Measurements from ENCODE around the gene ATR.
"Not testable (repeated sequence)": the region's sequence is repeated elsewhere in the genome, so short reads cannot be mapped to it uniquely, and the experiment has no call there.

The ATR gene

DNA sequence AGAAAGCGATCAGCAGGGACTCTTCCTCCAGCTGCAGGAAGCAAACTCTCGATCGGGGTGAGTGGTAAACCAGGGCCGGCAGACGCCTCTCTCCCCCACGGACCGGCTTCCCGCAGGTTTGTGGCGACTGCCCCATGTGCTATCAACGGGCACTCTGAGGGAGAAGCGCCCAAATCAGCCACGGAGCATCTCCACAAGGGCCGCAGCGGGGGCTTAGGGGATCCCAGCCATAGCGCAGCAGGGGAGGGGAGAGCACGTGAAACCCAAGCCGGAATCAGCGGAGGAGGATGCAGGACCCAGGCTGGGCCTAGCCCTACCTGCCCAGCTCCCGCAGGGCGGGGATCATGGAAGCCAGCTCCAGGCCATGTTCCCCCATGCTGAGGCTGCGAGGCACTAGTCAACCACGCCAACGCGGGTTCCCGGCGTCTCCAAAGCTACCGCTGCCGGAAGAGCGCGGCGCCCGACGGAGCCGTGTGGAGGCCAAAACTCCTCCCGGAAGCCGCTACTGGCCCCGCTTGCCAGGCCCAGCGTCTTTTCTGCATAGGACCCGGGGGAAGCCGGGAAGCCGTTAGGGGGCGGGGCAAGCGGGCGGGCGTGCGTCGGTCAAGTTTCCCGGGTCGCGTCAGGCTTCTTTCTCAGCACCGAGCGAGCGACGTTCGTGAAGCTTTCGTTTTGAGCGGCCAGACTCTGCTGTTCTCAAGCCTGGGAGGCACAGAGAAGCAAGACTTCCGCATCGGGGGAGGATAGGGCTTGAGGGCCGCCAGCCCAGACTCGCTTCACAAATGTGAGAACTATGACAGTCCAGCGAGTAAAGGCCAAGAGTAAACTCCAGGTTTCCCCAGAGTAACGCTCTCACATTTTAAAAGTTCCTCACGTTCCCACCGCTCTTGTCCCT lies at the start of gene ATR:
ATR (minus strand) TSS at position 405 of the 895 bp plus-strand sequence; CDS start at position 376, 29 bp downstream.
- DNase-seq = peak; percentile 90

- no peak for DNase-seq
Observed at GRCh38 chr3:142626971-142627370, 48.4 kb upstream of the ATR start.

DNA sequence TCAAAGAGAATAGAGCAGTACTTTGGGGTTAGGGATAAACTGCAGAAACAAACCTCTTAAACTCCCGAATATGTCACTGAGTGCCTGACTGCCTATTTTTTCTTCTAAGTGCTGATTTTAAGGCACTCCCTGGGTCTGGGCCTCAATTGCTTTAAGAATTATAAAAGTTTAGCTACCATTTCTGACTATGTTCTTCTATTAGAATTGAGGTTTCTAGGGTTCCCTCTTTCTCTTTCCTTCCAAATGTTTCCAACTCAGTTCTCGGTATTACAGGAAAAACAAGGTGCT lies 46.6 kb upstream of the ATR start:
- DNase-seq = no peak

- no peak for DNase-seq
Observed at GRCh38 chr3:142624341-142625152, 46.0 kb upstream of the ATR start.

GRCh38 chr3:142623194-142623593 lies 44.7 kb upstream of the ATR start:
- no peak for DNase-seq

GRCh38 chr3:142622405-142622804 lies 43.9 kb upstream of the ATR start:
- DNase-seq = no peak

DNA sequence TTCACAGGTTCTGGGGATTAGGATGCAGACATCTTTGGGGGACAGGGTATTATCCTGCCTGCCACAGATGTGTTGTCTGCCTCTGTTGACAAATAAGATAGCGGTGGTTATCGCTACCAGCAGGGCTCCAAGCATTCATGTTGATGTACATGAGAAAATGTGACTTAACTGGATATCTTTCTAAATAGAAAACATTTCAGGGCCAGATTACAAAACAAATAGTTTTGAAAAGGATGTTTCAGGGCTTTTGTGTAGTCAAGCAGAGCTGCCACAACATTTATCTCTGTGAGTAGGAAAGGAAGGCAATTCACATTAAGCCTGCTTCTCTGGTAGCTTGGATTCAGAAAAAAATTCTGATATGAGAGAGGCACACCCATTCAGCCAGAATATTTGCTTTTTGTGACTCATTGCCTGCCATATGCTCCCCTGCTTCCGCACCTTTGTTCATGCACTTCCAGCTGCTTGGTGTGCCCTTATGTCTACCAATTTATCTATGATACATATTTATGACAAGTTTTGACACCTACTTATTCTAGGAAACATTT lies 40.5 kb upstream of the ATR start:
- peak; percentile 93 for DNase-seq

- no peak for DNase-seq
Observed at GRCh38 chr3:142615171-142615570, 36.6 kb upstream of the ATR start.

DNA sequence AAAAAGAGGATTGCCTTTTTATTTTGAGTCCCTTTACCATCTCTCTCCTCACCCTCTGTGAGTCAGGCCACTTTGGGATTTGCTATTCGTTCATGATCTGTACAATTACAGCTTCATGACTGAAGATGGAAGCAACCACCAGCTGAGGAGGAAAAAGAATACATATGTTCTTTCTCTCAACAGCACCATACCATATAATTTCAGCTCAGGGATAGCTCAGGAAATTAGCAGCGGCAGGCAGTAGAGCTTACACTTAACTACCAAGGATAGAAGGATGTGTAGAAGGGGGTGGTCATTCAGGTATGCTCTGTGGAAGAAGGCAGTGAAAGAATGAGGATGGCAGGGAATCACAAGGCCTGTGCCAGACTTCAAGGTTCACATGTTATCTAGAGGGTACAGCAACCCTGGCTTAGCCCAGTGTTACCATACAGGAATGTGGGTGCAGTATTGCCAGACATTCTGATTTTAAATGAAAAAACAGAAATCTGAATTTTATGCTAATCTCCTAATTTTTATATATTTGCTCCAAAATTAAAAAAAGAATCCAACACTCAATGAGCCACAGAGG lies 35.6 kb upstream of the ATR start:
- DNase-seq = no peak

- no peak for DNase-seq
Observed at GRCh38 chr3:142613491-142613890, 35.0 kb upstream of the ATR start.

DNA sequence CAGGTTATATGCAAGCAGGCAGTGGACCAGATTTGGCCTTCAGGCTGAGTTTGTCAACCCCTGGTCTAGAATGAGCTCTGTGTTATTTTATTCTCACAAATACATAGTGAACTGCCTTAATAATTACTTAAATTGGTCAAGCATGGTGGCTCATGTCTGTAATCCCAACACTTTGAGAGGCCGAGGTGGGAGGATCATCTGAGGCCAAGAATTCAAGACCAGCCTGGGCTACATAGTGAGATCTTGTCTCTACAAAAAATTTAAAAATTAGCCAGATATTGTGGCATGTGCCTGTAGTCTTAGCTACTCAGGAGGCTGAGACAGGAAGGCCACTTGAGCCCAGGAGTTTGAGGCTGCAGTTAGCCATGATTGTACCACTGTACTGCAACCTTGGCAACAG lies 32.7 kb upstream of the ATR start:
- no peak for DNase-seq

DNA sequence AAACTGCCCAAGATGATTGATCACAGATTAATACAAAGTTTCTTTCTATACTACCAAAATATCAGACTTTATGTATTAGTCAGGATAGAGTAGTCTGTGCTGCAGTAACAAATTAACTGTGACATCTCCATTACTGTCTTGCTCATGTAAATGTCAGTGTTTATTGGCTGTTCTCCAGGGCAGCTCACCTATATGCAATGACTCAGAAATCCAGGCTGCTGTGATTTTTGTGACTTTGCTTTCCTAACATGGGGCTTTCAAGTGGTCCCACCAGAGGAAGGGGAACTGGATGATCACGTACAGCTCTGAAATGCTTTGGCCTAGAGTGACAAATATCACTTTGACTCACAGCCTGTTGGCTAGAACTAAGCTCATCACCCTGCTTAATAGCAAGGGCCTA lies 30.6 kb upstream of the ATR start:
- DNase-seq = no peak

- DNase-seq = no peak
Observed at GRCh38 chr3:142608631-142609030, 30.1 kb upstream of the ATR start.

- no peak for DNase-seq
Observed at GRCh38 chr3:142604940-142605339, 26.4 kb upstream of the ATR start.

DNA sequence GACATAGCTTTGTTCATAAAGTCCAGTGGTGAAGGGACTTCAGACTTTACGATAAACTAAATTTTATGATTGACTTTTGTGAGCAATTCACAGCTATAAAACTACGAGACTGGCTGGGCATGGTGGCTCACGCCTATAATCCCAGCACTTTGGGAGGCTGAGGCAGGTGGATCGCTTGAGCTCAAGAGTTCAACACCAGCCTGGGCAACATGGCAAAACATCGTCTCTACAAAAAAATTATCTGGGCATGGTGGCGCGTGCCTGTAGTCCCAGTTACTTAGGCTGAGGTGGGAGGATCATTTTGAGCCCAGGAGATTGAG lies 24.8 kb upstream of the ATR start:
- not testable (repeated sequence) for DNase-seq

DNA sequence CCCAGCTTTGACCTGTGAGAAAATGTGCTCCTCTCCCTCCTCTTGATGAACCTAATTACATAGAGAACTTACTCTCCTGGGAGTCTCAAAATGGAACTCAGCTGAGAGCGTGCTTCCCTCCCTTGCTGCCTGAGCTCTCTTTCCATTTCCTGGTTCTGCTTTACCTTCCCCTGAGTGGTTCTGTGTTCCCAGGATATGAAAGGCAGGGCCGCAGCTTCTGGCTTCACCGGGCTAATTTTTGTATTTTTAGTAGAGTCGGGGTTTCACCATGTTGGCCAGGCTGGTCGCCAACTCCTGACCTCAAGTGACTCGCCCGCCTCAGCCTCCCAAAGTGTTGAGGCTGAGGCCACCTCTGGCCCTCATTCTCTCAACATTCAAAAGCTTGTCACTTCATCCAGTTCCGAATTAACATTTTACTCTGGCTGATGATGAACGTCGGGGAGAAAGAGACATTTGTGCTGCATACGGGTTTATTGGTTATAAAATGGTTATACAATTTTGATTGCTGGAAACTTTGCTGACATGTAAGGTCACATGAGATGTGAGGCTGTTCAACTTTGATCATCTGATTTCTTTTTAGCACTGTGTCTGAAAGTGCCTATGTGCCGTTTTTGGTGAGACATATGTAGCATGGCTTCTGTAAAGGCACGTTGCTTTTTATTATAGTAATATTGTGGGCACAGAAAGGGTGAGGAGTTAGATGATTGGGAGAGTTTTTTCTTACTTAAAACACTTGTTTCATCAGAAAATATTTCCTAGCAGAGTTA lies 24.3 kb upstream of the ATR start:
- no peak for DNase-seq

DNA sequence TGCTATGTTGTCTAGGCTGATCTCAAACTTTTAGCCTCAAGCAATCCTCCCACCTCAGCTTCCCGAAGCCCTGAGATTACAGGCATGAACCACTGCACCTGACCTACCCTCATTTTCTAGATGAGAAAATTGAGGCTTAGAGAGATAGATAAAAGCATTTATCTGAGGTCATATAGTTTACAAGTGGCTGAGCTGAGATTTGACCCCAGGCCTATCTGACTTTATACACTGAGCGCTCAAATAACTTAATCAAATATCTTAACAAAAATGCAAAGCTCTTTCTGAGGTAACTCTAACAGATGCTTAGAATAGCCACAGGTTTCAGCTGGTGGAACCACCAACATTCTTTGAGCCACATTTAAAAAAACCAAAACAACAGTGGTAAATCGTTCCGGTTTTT lies 23.2 kb upstream of the ATR start:
- DNase-seq = no peak

- DNase-seq = no peak
Observed at GRCh38 chr3:142597906-142598305, 19.4 kb upstream of the ATR start.

- DNase-seq = no peak
Observed at GRCh38 chr3:142596726-142597088, 18.2 kb upstream of the ATR start.

- DNase-seq = peak; percentile 80
Observed at GRCh38 chr3:142595951-142596725, 17.6 kb upstream of the ATR start, which contains the start of gene PLS1. Gene PLS1, plus strand, starts transcription at chr3:142596393. Its CDS starts 67,845 bp downstream, at chr3:142664238.

DNA sequence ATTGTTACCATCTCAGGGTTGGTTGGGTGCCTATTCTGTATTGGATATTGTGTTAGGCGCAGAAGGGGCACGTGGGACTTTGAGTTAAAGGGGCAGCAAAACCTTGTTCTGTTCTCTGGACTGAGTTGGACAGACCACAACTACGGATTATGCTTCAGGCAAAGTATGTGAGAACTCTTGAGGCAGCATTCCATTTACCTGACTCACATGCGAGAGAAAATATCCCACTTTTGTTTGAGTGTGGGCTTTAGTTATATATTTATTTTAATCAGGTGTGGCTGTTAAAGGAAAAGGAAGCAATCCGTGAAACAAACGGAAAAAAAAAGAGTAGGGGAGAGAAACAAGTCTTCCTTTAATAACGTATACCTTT lies 17.0 kb upstream of the ATR start:
- DNase-seq = no peak

DNA sequence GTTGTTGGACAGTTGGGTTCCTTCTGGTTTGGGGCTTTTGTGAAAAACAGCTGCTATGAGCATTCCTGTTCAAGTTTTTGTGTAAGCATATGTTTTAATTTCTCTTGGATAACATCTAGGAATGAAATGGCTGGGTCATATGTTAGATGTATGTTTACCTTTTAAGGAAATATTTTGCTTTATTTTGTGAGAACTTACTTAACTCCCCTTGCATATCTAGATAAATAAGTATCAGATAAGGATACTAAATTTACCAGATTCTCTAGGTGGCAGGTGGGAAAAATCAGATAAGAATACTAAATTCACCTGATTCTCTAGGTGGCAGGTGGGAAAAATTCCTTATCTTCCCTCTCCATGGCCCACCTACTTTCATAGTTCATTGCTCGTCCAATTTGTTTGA lies 16.6 kb upstream of the ATR start:
- DNase-seq = no peak
